CD4-positive, CD25-positive, alpha-beta regulatory T cell (primary cell): Measurements from ENCODE around the gene MORC2. TPM values are rescaled to one million over a fixed set of nuclear protein-coding genes. Genes with fewer than 3 reads are reported as not detected.

ENCODE experiments used
- ATAC-seq, 2 donors: fragments of 150-1000 bp; cut with Tn5 transposase; one replicate each; pipeline ENCODE4 v1.10.0; 2021; ENCODE audit warnings: low read depth in 2 of 2, moderate number of reproducible peaks in 2 of 2, moderate library complexity in 1 of 2
- DNase-seq, 3 donors: peaks; one replicate each; pipeline versions ENCODE4 v3.0.0 to v3.0.0-alpha.2; 2012 to 2022; ENCODE audit warnings: mixed read lengths in 1 of 3
- H3K27ac ChIP-seq: one replicate; pipeline ENCODE4 v1.7.0; 2013; ENCODE audit warnings: mild to moderate bottlenecking, low read length; ENCODE audit not compliant: insufficient read depth, poor library complexity, severe bottlenecking
- H3K27me3 ChIP-seq: one replicate; pipeline ENCODE4 v1.7.0; 2013; ENCODE audit warnings: low read length; ENCODE audit not compliant: control insufficient read depth, insufficient read depth
- H3K36me3 ChIP-seq: one replicate; pipeline ENCODE4 v1.7.0; 2013; ENCODE audit warnings: mild to moderate bottlenecking, low read length, moderate library complexity; ENCODE audit not compliant: control insufficient read depth, insufficient read depth
- H3K4me1 ChIP-seq: 2 replicates; pipeline ENCODE4 v1.7.0; 2013; ENCODE audit warnings: mild to moderate bottlenecking, low read length; ENCODE audit not compliant: insufficient read depth, control insufficient read depth, poor library complexity, severe bottlenecking
- H3K4me3 ChIP-seq: one replicate; pipeline ENCODE4 v1.7.0; 2013; ENCODE audit warnings: low read depth, mild to moderate bottlenecking, low read length, moderate library complexity
- H3K9me3 ChIP-seq, 2 experiments: 1 replicate in 1 of 2; 2 replicates in 1 of 2; pipeline ENCODE4 v1.7.0; 2013; ENCODE audit warnings: low read length in 2 of 2, mild to moderate bottlenecking in 1 of 2, moderate library complexity in 1 of 2; ENCODE audit not compliant: control insufficient read depth in 2 of 2
- H3K27ac Mint-ChIP-seq, 3 donors: one replicate each; pipeline ENCODE4 v1.8.0; 2020 to 2022; ENCODE audit warnings: mild to moderate bottlenecking in 3 of 3, mixed read lengths in 3 of 3, moderate library complexity in 2 of 3
- H3K27me3 Mint-ChIP-seq: one replicate; pipeline ENCODE4 v1.8.0; 2022; ENCODE audit warnings: mild to moderate bottlenecking, mixed read lengths
- H3K36me3 Mint-ChIP-seq: one replicate; pipeline ENCODE4 v1.8.0; 2020; ENCODE audit warnings: mixed read lengths
- H3K4me1 Mint-ChIP-seq, 4 donors: one replicate each; pipeline ENCODE4 v1.8.0; 2020 to 2022; ENCODE audit warnings: mixed read lengths in 4 of 4, mild to moderate bottlenecking in 1 of 4
- H3K4me3 Mint-ChIP-seq, 4 donors: one replicate each; pipeline ENCODE4 v1.8.0; 2020 to 2022; ENCODE audit warnings: mild to moderate bottlenecking in 4 of 4, mixed read lengths in 4 of 4, moderate library complexity in 3 of 4
- H3K9me3 Mint-ChIP-seq, 7 donors: one replicate each; pipeline ENCODE4 v1.8.0; 2020 to 2022; ENCODE audit warnings: mixed read lengths in 7 of 7, mild to moderate bottlenecking in 3 of 7, moderate library complexity in 2 of 7
- polyA plus RNA-seq, 4 donors: library from polyadenylated mRNA; unstranded; fragments of 300-500 nt; fragmentation: Illumina TruSeq; gene quantifications; one replicate each; pipeline ENCODE4 v1.2.3, GENCODE V29; 2021
- total RNA-seq: library from RNA; stranded (reverse); gene quantifications from one replicate; pipeline ENCODE4 v1.2.3, GENCODE V29; 2022

MORC2 gene
- total RNA-seq (39.0 TPM), polyA plus RNA-seq (10 to 100 TPM in 3 of 4 donors, 1 to 10 TPM in 1; 7.6 to 21.2 (median 16.4) TPM)

GRCh38 chr22:30968015-30968923 is at the start of gene MORC2:
TSS of gene MORC2 (minus strand) at chr22:30968774. CDS start at chr22:30967889, 885 bp downstream.
- Histone ChIP-seq H3K4me3 (peak within 1 kb of the TSS; percentile 89), H3K4me1 (peaks cover 26% of the 10 kb centered on the region), H3K36me3 (peaks cover 22% of the 10 kb centered on the region), H3K9me3 (peaks cover 28 to 38% of the 10 kb centered on the region in 2 experiments), H3K27ac (peak within 1 kb of the TSS; percentile 90), H3K27me3 (no peaks in the 10 kb centered on the region)
- DNase-seq: no peak
- peak within 1 kb of the TSS; percentile 98 for H3K27ac Mint-ChIP-seq
- peak within 1 kb of the TSS; percentile 91 to 98 (median 95) for H3K4me3 Mint-ChIP-seq
- peaks cover 7% of the 10 kb centered on the region for H3K27me3 Mint-ChIP-seq
- peaks cover 22 to 72% (median 47%) of the 10 kb centered on the region in 4 donors for H3K4me1 Mint-ChIP-seq
- peaks cover 42% of the 10 kb centered on the region for H3K36me3 Mint-ChIP-seq
- H3K9me3 Mint-ChIP-seq: peaks cover 0 to 46% (median 16%) of the 10 kb centered on the region in 7 donors
- no peak for ATAC-seq

DNA sequence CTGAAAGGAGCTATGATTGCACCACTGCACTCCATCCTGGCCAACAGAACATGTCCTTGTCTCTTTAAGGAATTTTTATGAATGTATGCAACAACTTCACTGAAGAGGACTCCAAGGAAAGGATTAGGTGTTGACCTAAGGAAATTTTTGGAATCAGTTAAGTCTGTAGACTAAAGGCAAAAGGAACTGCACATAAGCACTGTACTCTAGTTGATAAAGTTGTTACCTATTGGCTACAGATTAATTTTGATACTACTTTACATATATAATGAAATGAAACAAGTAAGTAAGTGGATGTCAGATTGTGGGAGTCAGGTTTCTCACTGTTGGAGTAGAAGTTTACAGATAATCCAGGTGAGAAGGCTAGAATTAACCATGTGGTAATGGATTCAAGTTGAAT is 37.0 kb upstream of the MORC2 start:
- Mint-ChIP-seq H3K4me3 (no peak overlapping the region), H3K9me3 (peaks cover 1 to 19% (median 3%) of the 10 kb centered on the region in 7 donors), H3K27ac (no peak overlapping the region), H3K27me3 (no peaks in the 10 kb centered on the region), H3K36me3 (no peaks in the 10 kb centered on the region), H3K4me1 (no peaks in the 10 kb centered on the region)
- DNase-seq (no peak), ATAC-seq (no peak)
- Histone ChIP-seq H3K4me3 (no peak overlapping the region), H3K4me1 (no peaks in the 10 kb centered on the region), H3K9me3 (peaks cover 8 to 12% of the 10 kb centered on the region in 2 experiments), H3K27ac (no peak overlapping the region), H3K27me3 (no peaks in the 10 kb centered on the region), H3K36me3 (no peaks in the 10 kb centered on the region)

DNA sequence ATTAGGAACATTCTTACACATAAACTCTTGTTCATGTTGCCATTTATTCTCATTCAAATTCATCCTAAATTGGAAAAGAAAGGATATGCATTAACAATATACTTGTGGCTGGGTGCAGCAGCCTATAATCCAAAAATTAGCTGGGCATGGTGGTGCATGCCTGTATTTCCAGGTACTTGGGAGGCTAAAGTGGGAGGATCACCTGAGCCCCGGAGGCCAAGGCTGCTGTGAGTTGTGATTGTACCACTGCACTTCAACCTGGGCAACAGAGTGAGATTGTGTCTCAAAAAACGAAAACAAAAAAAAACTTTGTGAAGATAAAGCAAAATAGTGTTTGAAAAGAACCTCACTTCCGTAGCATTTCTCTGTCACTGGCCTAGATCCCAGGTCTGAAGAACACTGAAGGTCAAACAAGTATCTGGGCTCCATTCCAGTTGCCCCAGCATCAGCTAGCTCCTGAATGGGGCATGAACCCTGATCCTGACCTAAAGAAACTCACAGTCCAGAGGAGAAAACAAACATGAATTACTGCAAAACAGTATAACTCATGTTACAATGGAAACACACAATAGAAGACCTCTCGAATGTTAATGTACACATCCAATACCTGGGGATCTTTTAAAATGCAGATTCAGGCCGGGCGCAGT is 32.7 kb upstream of the MORC2 start:
- ATAC-seq (no peak), DNase-seq (no peak)
- H3K9me3 Mint-ChIP-seq: peaks cover 0 to 12% (median 4%) of the 10 kb centered on the region in 7 donors
- no peak overlapping the region for H3K4me3 ChIP-seq
- peaks cover 8 to 10% of the 10 kb centered on the region in 2 experiments for H3K9me3 ChIP-seq
- H3K36me3 ChIP-seq: no peaks in the 10 kb centered on the region
- no peak overlapping the region for H3K27ac Mint-ChIP-seq
- H3K4me1 Mint-ChIP-seq: no peaks in the 10 kb centered on the region
- no peaks in the 10 kb centered on the region for H3K36me3 Mint-ChIP-seq
- H3K27ac ChIP-seq: no peak overlapping the region
- H3K27me3 Mint-ChIP-seq: peaks cover 4% of the 10 kb centered on the region
- H3K27me3 ChIP-seq: peaks cover 1% of the 10 kb centered on the region
- H3K4me1 ChIP-seq: no peaks in the 10 kb centered on the region
- H3K4me3 Mint-ChIP-seq: no peak overlapping the region

DNA sequence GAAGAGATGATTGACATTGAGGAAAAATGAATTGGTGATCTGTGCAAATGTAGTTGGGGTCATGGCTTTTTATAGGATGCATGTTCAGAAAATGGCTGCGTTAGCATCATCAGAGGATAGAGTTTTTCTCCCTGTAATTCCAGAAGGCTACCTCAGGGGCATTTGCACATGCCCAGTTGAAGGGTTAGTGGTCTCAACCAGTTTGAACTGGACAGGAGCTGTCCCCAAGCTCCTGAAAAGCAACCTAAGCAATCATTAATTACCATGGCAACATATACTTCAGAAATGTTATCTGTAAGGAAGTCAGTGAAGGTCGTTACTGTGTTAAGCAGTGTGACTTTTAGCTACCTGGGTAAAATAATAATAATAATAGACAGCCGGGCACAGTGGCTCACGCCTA is 29.8 kb upstream of the MORC2 start:
- Histone ChIP-seq H3K4me1 (no peaks in the 10 kb centered on the region), H3K4me3 (no peak overlapping the region), H3K27me3 (peaks cover 5% of the 10 kb centered on the region), H3K36me3 (no peaks in the 10 kb centered on the region), H3K27ac (no peak overlapping the region), H3K9me3 (no peaks in the 10 kb centered on the region)
- ATAC-seq: no peak
- Mint-ChIP-seq H3K4me3 (no peak overlapping the region), H3K4me1 (no peaks in the 10 kb centered on the region), H3K9me3 (peaks cover 0 to 4% (median 2%) of the 10 kb centered on the region in 7 donors), H3K27me3 (peaks cover 4% of the 10 kb centered on the region), H3K27ac (no peak overlapping the region), H3K36me3 (no peaks in the 10 kb centered on the region)
- DNase-seq: no peak

GRCh38 chr22:30996462-30996861 is 27.9 kb upstream of the MORC2 start:
- no peak for DNase-seq
- peaks cover 0 to 6% (median 1%) of the 10 kb centered on the region in 7 donors for H3K9me3 Mint-ChIP-seq
- no peaks in the 10 kb centered on the region for H3K36me3 Mint-ChIP-seq

DNA sequence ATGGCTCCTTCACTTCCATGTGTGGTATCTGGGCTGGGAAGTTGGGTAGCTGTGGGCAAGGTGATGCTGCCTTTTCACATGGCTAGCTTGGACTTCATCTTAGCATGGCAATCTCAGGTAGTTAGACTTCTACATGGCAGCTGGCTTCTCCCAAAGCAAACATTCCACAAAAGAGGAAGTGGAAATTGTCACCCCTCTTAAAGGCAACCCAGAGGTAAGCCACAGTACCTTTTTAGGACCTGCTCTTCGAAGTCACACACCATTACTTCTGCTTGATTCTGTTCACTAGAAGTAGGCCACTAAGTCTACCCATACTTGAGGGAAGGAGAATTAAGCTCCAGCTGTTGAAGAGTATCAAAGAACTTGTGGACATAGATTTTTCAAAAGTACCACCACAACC is 26.4 kb upstream of the MORC2 start:
- no peaks in the 10 kb centered on the region for H3K4me1 Mint-ChIP-seq
- no peak overlapping the region for H3K27ac Mint-ChIP-seq

More at GRCh38 chr22:30996462-30996861, 27.9 kb upstream of the MORC2 start:
- Histone ChIP-seq H3K4me3 (no peak overlapping the region), H3K27ac (no peak overlapping the region), H3K27me3 (peaks cover 5% of the 10 kb centered on the region), H3K4me1 (no peaks in the 10 kb centered on the region), H3K36me3 (no peaks in the 10 kb centered on the region), H3K9me3 (peaks cover under 1% of the 10 kb centered on the region in 2 experiments)
- Mint-ChIP-seq H3K27ac (no peak overlapping the region), H3K4me1 (no peaks in the 10 kb centered on the region), H3K27me3 (peaks cover 4% of the 10 kb centered on the region), H3K4me3 (no peak overlapping the region)
- no peak for ATAC-seq

DNA sequence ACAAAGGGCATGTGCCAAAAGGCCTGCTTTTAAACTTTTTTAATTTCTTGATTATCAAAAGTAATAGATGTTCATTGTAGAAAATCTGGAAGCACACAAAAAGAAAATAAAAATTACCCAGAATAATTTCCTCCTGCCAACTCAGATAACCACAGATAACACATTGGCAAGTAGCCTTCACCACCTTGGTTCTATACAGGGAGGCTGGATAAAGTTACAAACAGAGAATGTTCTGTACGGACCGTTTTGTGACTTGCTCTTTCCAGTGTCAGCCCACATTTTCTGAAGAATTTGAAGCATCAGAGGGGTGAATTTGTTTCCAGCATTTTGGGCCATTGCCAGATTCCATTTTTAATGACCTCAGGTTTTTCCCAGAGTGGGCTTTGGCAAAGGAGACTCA is 24.0 kb upstream of the MORC2 start:
- ATAC-seq (no peak), DNase-seq (no peak)
- Mint-ChIP-seq H3K27me3 (peaks cover 6% of the 10 kb centered on the region), H3K4me1 (no peaks in the 10 kb centered on the region), H3K36me3 (peaks cover 4% of the 10 kb centered on the region), H3K9me3 (peaks cover 0 to 20% (median 8%) of the 10 kb centered on the region in 7 donors), H3K4me3 (no peak overlapping the region), H3K27ac (no peak overlapping the region)
- H3K9me3 ChIP-seq: peaks cover 13 to 36% of the 10 kb centered on the region in 2 experiments
- H3K4me3 ChIP-seq: no peak overlapping the region
- peaks cover 3% of the 10 kb centered on the region for H3K27me3 ChIP-seq
- H3K4me1 ChIP-seq: no peaks in the 10 kb centered on the region
- H3K27ac ChIP-seq: no peak overlapping the region
- no peaks in the 10 kb centered on the region for H3K36me3 ChIP-seq

More for the DNA sequence above, 26.4 kb upstream of the MORC2 start:
- peaks cover 0 to 8% (median 6%) of the 10 kb centered on the region in 7 donors for H3K9me3 Mint-ChIP-seq
- no peaks in the 10 kb centered on the region for H3K36me3 Mint-ChIP-seq
- H3K27me3 ChIP-seq: peaks cover 5% of the 10 kb centered on the region
- peaks cover 4% of the 10 kb centered on the region for H3K27me3 Mint-ChIP-seq
- ATAC-seq: no peak
- DNase-seq: no peak
- no peaks in the 10 kb centered on the region for H3K4me1 ChIP-seq
- H3K4me3 Mint-ChIP-seq: no peak overlapping the region
- peaks cover 5 to 14% of the 10 kb centered on the region in 2 experiments for H3K9me3 ChIP-seq
- H3K36me3 ChIP-seq: no peaks in the 10 kb centered on the region
- H3K27ac ChIP-seq: no peak overlapping the region
- H3K4me3 ChIP-seq: no peak overlapping the region
